GM18861 (cell line): ENCODE results near the gene CLBA1.
"Not testable (repeated sequence)": the region's sequence is repeated elsewhere in the genome, so short reads cannot be mapped to it uniquely, and the experiment has no call there.

Experiments
- ATAC-seq: cut with Tn5 transposase; IDR thresholded peaks from one replicate; pipeline ENCODE4 v1.9.1; 2021; ENCODE audit not compliant: unreplicated experiment

The CLBA1 gene

GRCh38 chr14:104947881-104948735 is 37.5 kb upstream of the CLBA1 start:
- not testable (repeated sequence) for ATAC-seq

GRCh38 chr14:104948736-104949031 is 36.9 kb upstream of the CLBA1 start:
- ATAC-seq, result no peak

DNA sequence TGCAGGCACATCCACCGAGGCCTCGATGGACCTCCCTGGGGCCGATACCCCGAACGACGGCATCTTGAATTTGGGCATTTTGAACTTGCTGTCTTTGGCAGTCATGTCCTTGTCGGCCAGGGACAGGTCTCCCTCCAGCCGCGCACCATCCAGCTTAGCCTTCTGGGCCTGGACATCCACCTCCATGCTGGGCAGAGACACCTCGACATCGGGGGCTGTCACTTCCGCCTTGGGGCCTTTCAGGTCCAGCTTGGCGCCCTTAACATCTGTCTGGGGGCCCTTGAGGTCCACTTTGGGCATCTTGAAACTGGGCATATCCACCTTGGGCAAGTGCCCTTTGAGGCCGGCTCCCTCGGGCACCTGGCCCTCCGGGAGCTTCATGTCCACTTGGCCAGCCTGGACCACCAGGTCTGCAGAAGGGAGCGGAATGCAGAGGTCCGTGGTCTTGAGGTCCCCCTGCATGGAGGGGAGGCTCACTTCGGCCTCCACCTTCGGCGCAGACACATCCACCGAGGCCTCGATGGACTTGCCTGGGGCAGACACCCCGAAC is 36.1 kb upstream of the CLBA1 start:
- not testable (repeated sequence) for ATAC-seq

DNA sequence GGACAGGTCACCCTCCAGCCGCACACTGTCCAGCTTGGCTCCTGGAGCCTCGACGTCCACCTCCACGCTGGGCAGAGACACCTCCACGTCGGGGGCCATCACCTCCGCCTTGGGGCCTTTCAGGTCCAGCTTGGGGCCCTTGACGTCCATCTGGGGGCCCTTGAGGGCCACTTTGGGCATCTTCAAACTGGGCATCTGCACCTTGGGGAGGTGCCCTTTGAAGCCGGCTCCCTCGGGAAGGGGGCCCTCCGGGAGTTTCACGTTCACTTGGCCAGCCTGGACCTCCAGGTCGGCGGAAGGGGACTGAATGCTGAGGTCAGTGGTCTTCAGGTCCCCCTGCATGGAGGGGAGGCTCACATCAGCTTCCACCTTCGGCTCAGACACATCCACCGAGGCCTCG is 35.6 kb upstream of the CLBA1 start:
- no peak for ATAC-seq

GRCh38 chr14:104950701-104951100 is 34.9 kb upstream of the CLBA1 start:
- ATAC-seq, result not testable (repeated sequence)

DNA sequence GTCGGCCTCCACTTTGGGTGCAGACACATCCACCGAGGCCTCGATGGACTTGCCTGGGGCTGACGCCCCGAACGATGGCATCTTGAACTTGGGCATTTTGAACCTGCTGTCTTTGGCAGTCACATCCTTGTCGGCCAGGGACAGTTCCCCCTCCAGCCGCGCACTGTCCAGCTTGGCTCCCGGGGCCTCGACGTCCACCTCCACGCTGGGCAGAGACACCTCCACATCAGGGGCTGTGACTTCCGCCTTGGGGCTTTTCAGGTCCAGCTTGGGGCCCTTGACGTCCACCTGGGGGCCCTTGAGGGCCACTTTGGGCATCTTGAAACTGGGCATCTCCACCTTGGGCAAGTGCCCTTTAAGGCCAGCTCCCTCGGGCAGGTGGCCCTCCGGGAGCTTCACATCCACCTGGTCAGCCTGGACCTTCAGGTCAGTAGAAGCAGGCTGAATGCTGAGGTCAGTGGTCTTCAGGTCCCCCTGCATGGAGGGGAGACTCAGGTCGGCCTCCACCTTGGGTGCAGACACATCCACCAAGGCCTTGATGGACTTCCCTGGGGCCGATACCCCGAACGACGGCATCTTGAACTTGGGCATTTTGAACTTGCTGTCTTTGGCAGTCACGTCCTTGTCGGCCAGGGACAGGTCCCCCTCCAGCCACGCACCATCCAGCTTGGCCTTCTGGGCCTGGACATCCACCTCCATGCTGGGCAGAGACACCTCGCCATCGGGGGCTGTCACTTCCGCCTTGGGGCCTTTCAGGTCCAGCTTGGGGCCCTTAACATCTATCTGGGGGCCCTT is 33.5 kb upstream of the CLBA1 start:
- ATAC-seq, result not testable (repeated sequence)

DNA sequence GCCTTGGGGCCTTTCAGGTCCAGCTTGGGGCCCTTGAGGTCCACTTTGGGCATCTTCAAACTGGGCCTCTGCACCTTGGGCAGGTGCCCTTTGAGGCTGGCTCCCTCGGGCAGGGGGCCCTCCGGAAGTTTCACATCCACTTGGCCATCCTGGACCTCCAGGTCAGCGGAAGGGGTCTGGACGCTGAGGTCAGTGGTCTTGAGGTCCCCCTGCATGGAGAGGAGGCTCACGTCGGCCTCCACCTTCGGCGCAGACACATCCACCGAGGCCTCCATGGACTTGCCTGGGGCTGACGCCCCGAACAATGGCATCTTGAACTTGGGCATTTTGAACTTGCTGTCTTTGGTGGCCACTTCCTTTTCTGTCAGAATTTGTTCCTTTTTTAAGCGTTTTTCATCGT is 32.5 kb upstream of the CLBA1 start:
- no peak for ATAC-seq

- ATAC-seq, result no peak
Observed at GRCh38 chr14:104953896-104954656, 31.5 kb upstream of the CLBA1 start.

- no peak for ATAC-seq
Observed at GRCh38 chr14:104954746-104955395, 30.7 kb upstream of the CLBA1 start.

DNA sequence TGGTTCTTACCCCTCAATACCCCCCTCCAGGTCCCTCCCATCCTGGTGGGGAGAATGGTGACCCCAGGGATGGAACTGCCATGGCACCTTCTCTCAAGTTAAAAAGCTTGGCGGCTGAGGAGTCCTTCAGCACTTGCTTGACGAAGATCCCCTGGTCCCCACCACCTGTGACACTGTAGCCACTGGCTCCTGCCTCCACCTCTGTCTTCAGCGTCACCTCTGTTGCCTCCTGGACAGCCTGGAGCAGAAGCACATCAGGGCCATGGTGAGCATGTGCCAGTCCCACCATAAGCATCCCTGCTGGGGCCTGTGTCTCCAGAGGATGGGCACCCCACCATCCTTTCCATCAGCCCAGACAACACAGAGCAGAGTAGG is 30.2 kb upstream of the CLBA1 start:
- no peak for ATAC-seq

- no peak for ATAC-seq
Observed at GRCh38 chr14:104956290-104956890, 29.2 kb upstream of the CLBA1 start.

DNA sequence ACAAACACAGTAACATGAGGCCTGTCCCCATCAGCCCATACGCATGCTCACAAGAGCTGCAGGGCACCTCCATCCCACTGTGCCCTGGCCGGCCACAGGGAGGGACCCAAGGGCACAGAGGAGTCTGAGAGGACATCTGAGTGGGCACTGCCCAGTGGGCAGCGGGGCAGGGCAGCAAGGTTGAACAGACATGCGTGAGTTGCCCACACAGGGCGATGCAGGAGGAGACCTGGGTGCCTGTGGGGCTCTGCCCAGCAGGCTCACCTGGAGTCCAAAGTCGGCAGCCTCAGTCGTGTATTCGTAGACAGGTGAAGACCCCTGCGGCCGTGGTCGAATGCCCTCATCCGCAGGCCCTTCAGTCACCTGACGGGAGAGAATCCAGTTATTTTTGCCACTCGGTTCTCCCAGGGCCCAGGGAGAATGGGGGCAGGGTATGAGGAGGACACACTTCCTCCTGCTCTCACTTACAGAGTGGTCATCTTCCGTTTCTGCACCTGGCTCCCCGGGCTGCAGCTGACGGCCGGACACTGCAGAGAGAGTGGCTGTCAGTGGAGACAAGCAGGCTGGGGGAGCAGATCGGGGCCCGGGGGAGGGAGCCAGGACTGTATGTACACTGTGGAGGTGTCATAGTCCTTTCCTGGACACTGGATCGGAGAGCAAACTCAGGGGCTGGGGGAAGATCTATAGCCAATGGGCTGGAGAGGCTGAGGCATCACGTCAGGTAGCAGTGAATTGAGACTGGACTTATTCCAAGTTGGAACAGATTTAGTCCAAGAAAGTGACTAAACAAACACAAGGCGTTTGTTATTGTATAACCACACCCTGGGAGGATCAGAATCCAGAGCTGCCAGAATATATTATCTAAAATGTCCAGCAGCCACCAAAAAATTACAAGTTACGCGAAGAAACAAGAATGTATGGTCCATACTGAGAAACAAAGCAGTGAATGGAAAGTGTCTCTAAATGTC is 28.2 kb upstream of the CLBA1 start:
- ATAC-seq, result no peak

DNA sequence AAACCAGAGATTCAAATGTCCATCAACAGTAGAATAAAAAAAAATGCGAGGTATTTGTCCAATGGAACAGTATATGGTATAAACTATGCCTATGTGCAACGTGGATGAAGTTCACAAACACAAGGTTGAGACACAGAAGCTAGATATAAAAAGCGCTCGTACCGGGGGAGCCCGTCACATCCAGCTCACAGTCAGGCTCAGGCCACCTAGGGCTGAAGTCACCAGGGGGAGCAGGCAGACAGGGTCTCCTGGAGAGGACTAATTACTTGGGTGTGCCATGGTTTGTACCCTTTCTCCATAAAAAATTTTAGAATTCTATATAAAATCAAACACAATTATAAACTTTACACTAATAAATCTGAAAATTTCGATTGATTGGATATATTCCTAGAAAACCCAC is 21.0 kb upstream of the CLBA1 start:
- ATAC-seq, result no peak

GRCh38 chr14:104965561-104966231 is 19.9 kb upstream of the CLBA1 start:
- no peak for ATAC-seq

GRCh38 chr14:104966261-104966865 is 19.2 kb upstream of the CLBA1 start:
- ATAC-seq, result no peak

DNA sequence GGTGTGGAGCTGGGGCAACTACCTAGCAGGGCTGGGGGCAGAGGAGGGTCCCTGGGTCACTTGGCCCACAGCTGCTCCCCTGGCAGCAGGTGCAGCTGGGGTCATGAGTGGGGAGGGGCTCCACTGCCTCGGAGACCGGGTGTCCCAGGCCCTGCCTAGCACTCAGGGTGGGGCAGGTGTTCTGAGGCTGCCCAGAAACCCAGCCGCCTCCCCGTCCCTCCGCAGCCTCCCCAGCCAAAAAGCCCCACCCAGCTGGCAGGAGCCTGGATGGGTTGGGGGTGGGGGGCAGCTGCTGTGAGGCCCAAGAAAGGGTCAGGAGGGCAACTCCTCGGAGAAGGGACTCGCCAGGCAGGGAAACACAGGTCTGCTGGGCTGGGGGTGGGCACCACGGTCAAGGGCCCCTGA is 18.6 kb upstream of the CLBA1 start:
- no peak for ATAC-seq

DNA sequence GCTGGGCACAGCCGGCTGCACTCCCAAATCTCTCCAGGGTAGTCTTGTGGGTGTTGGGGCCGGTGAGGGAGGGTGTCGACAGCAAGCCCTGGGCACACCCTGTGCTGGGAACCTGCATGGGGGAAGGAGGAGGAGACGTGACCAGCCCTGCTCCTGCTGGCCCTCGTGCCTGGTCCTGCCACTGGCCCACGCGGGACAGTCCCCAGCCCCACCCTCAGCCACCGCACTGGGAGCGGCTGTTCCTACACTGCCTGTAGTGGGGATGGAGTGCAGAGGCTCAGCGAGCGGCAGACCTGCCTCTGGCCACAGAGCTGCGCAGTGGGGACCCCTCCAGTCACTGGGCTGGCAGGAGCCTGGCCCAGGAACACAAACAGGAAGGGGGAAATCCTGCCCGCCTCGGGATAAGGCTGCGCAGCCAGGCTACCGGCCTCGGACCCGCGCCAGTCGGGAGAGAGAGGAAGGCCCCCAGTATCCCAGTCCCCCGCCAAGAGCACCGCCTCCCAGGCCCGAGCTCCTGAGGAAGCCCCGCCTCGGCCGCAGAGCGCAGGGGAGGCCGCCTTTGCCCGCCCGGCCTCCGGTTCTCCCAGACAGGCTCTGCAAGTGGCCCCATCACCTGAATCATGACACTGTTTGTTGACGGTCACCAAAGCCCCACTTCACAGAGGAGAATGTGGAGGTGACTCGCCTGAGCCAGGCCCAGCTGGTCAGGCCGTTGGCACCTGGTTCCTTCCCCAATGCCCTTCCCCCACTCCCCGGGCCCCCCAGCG is 18.0 kb upstream of the CLBA1 start:
- ATAC-seq, result no peak

- ATAC-seq, result no peak
Observed at GRCh38 chr14:104968153-104968527, 17.4 kb upstream of the CLBA1 start.
